HepG2 (cell line): ENCODE measurements around the gene SLX4. TPM values are rescaled to one million over a fixed set of nuclear protein-coding genes. Genes with fewer than 3 reads are reported as not detected.

Experiments
- ATF7-NPFF ChIP-seq: sonication (generic); formaldehyde crosslinking; IDR thresholded peaks from 2 replicates; pipeline ENCODE4 v1.8.1; 2023; ENCODE audit warnings: mild to moderate bottlenecking, low read depth, missing genetic modification reagents, moderate library complexity
- BORCS8-MEF2B ChIP-seq: sonication (generic); formaldehyde crosslinking; IDR thresholded peaks from 2 replicates; pipeline ENCODE4 v1.8.0; 2022; ENCODE audit warnings: mild to moderate bottlenecking, missing genetic modification reagents
- CSRNP1 ChIP-seq: sonication (generic); formaldehyde crosslinking; IDR thresholded peaks from 2 replicates; pipeline ENCODE4 v1.8.1; 2023; ENCODE audit warnings: mild to moderate bottlenecking, missing genetic modification reagents
- EED ChIP-seq: sonication (generic); formaldehyde crosslinking; IDR thresholded peaks from 2 replicates; pipeline ENCODE4 v1.5.0; 2020; ENCODE audit warnings: mild to moderate bottlenecking, missing genetic modification reagents
- EZH2 ChIP-seq: conservative IDR thresholded peaks from 2 replicates; pipeline ENCODE4 v1.6.1; 2012; ENCODE audit warnings: mild to moderate bottlenecking, low read depth, low read length, moderate library complexity
- FOSL1 ChIP-seq: sonication (generic); formaldehyde crosslinking; IDR thresholded peaks from 2 replicates; pipeline ENCODE4 v1.9.0; 2021; ENCODE audit warnings: missing genetic modification reagents, borderline replicate concordance
- GFI1 ChIP-seq: sonication (generic); formaldehyde crosslinking; IDR thresholded peaks from 2 replicates; pipeline ENCODE4 v1.5.0; 2020; ENCODE audit warnings: missing genetic modification reagents, mild to moderate bottlenecking, borderline replicate concordance
- HDAC1 ChIP-seq: sonication (generic); formaldehyde crosslinking; IDR thresholded peaks from 2 replicates; pipeline ENCODE4 v1.5.1; 2020; ENCODE audit warnings: mild to moderate bottlenecking, missing genetic modification reagents
- HMGA1 ChIP-seq: sonication (generic); formaldehyde crosslinking; conservative IDR thresholded peaks from 2 replicates; pipeline ENCODE4 v1.4.0; 2020; ENCODE audit warnings: missing genetic modification reagents
- NFE2L2 ChIP-seq: fragments of 150-350 bp; IDR thresholded peaks from 2 replicates; pipeline ENCODE4 v1.6.1; 2014; ENCODE audit warnings: low read length
- NFYB ChIP-seq: sonication (generic); formaldehyde crosslinking; IDR thresholded peaks from 2 replicates; pipeline ENCODE4 v1.4.0; 2020; ENCODE audit warnings: missing genetic modification reagents
- YEATS4 ChIP-seq: sonication (generic); formaldehyde crosslinking; IDR thresholded peaks from 2 replicates; pipeline ENCODE4 v1.4.0; 2020; ENCODE audit warnings: missing genetic modification reagents, borderline replicate concordance
- YY1 ChIP-seq: IDR thresholded peaks from 2 replicates; pipeline ENCODE4 v1.6.1; 2011; ENCODE audit warnings: low read length, low read depth, moderate library complexity, mild to moderate bottlenecking; ENCODE audit not compliant: insufficient read depth, insufficient replicate concordance
- ZNF607 ChIP-seq: sonication (generic); formaldehyde crosslinking; IDR thresholded peaks from 2 replicates; pipeline ENCODE4 v1.5.1; 2020; ENCODE audit warnings: missing genetic modification reagents, mild to moderate bottlenecking, borderline replicate concordance
- ZNF704 ChIP-seq: sonication (generic); formaldehyde crosslinking; IDR thresholded peaks from 2 replicates; pipeline ENCODE4 v1.8.1; 2023; ENCODE audit warnings: mild to moderate bottlenecking, inconsistent platforms, moderate library complexity, missing genetic modification reagents, borderline replicate concordance
- ZNF891 ChIP-seq: sonication (generic); formaldehyde crosslinking; IDR thresholded peaks from 2 replicates; pipeline ENCODE4 v1.5.0; 2020; ENCODE audit warnings: mild to moderate bottlenecking, missing genetic modification reagents
- ZSCAN5A ChIP-seq: sonication (generic); formaldehyde crosslinking; IDR thresholded peaks from 2 replicates; pipeline ENCODE4 v1.8.0; 2022; ENCODE audit warnings: mild to moderate bottlenecking, missing genetic modification reagents, borderline replicate concordance
- polyA plus RNA-seq, 8 experiments: library from polyadenylated mRNA; depleted of rRNA in 3 of 8; stranded (reverse) in 7 of 8; unstranded in 1 of 8; fragments of >200 nt; fragmentation: Illumina TruSeq in 4 of 8; extraction: Trizol in 4 of 8; gene quantifications; 2 replicates each; pipeline versions ENCODE4 v1.2.1 to v1.2.3, GENCODE V29; 2011 to 2016; ENCODE audit warnings: low read depth in 4 of 8, missing spikeins in 1 of 8, mixed read lengths in 1 of 8; ENCODE audit not compliant: insufficient read depth in 1 of 8
- total RNA-seq, 5 experiments: library from RNA; depleted of rRNA; stranded (reverse); fragments of >200 nt; fragmentation: Illumina TruSeq; extraction: Trizol; gene quantifications; 2 replicates each; pipeline ENCODE4 v1.2.3, GENCODE V29; 2016; ENCODE audit warnings: low read depth in 1 of 5
- TF ChIP-seq, protein P1 (sequence below): IDR thresholded peaks from 2 replicates; pipeline ENCODE4 v1.6.1; 2016; ENCODE audit warnings: missing compliant biosample characterization, missing genetic modification reagents, borderline replicate concordance
- TF ChIP-seq, protein P2 (sequence below): IDR thresholded peaks from 2 replicates; pipeline ENCODE4 v1.6.1; 2012; ENCODE audit warnings: inconsistent platforms
- TF ChIP-seq, protein P3 (sequence below): IDR thresholded peaks from 2 replicates; pipeline ENCODE4 v1.6.1; 2016; ENCODE audit warnings: mild to moderate bottlenecking
- TF ChIP-seq, protein P4 (sequence below): IDR thresholded peaks from 2 replicates; pipeline ENCODE4 v1.6.1; 2016; ENCODE audit warnings: missing genetic modification reagents, missing compliant biosample characterization

Gene SLX4
- total and polyA plus RNA-seq, 2 of the 13 experiments (the other 11 are each of a cell fraction or from before 2014, with no cell fraction given), result 1.1 to 3.6 TPM

DNA sequence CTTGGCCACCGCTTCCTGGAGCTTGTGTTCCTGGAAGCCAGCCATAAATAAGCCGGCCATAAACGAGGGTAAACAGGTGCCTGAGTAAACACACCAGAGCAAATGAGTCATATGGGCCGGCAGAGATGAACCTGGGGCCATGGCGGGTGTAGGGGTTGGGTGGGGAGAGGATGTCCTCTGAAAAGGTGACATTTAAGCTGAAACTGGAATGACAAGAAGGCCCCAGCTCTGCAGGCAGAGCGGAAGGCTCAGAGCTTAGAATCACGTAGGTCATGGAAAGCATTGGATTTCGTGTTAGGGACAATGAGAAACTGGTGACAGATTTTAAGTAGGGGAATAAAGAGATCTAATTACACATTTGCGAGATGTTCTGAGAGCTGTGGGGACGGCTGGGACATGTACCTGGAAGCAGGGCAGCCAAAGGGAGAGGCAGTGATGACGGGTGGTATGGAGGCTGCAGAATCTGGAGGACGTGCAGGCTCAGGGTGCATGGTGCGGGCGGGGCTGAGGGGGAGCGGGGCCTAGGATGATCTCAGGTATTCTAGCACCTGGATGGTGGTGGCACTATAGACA is 35.0 kb upstream of the SLX4 start (continued):
- no peak for TF ChIP-seq CSRNP1 (CRISPR knock-in tag)
- TF ChIP-seq ZNF704 (CRISPR knock-in tag), result no peak
- TF ChIP-seq ZNF607 (CRISPR knock-in tag), result no peak
- no peak for TF ChIP-seq EZH2
- no peak for TF ChIP-seq NFE2L2
- no peak for TF ChIP-seq NFYB
- TF ChIP-seq, protein P1, sequence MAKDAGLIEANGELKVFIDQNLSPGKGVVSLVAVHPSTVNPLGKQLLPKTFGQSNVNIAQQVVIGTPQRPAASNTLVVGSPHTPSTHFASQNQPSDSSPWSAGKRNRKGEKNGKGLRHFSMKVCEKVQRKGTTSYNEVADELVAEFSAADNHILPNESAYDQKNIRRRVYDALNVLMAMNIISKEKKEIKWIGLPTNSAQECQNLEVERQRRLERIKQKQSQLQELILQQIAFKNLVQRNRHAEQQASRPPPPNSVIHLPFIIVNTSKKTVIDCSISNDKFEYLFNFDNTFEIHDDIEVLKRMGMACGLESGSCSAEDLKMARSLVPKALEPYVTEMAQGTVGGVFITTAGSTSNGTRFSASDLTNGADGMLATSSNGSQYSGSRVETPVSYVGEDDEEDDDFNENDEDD (CRISPR knock-in tag), result no peak
- no peak for TF ChIP-seq ZSCAN5A (CRISPR knock-in tag)
- TF ChIP-seq, protein P2, sequence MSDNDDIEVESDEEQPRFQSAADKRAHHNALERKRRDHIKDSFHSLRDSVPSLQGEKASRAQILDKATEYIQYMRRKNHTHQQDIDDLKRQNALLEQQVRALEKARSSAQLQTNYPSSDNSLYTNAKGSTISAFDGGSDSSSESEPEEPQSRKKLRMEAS, result peak; percentile 26; the same call in 1 of the 2 replicates
- no peak; the same call in 1 of the 2 replicates for TF ChIP-seq HDAC1
- no peak for TF ChIP-seq BORCS8-MEF2B (CRISPR knock-in tag)
- no peak for TF ChIP-seq YEATS4
- TF ChIP-seq YY1, result peak; percentile 70
- no peak for TF ChIP-seq HMGA1 (CRISPR knock-in tag)
- TF ChIP-seq, protein P3, sequence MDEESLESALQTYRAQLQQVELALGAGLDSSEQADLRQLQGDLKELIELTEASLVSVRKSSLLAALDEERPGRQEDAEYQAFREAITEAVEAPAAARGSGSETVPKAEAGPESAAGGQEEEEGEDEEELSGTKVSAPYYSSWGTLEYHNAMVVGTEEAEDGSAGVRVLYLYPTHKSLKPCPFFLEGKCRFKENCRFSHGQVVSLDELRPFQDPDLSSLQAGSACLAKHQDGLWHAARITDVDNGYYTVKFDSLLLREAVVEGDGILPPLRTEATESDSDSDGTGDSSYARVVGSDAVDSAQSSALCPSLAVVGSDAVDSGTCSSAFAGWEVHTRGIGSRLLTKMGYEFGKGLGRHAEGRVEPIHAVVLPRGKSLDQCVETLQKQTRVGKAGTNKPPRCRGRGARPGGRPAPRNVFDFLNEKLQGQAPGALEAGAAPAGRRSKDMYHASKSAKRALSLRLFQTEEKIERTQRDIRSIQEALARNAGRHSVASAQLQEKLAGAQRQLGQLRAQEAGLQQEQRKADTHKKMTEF, result peak; percentile 38; the same call in 1 of the 2 replicates
- 0 out of 2 replicates have a peak, but pooled peaks have one; percentile 41 for TF ChIP-seq GFI1
- peak; percentile 76; the same call in 1 of the 2 replicates for TF ChIP-seq FOSL1 (CRISPR knock-in tag)
- no peak for TF ChIP-seq ZNF891 (CRISPR knock-in tag)
- TF ChIP-seq ATF7-NPFF, result no peak
- TF ChIP-seq, protein P4, sequence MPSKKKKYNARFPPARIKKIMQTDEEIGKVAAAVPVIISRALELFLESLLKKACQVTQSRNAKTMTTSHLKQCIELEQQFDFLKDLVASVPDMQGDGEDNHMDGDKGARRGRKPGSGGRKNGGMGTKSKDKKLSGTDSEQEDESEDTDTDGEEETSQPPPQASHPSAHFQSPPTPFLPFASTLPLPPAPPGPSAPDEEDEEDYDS (CRISPR knock-in tag), result no peak
- no peak for TF ChIP-seq EED
